Muscle layer of colon (tissue), 2 donors: ENCODE data around the gene PLIN4.

Experiments
- H3K27ac ChIP-seq: one replicate; pipeline ENCODE4 v1.7.0; 2013; ENCODE audit warnings: low read depth, mild to moderate bottlenecking, low read length, moderate library complexity
- H3K27me3 ChIP-seq, 2 donors: one replicate each; pipeline ENCODE4 v1.7.0; 2013; ENCODE audit warnings: low read length in 2 of 2, mild to moderate bottlenecking in 2 of 2; ENCODE audit not compliant: insufficient read depth in 2 of 2, control insufficient read depth in 1 of 2
- H3K36me3 ChIP-seq: one replicate; pipeline ENCODE4 v1.7.0; 2013; ENCODE audit warnings: mild to moderate bottlenecking, low read length; ENCODE audit not compliant: insufficient read depth
- H3K4me1 ChIP-seq: one replicate; pipeline ENCODE4 v1.7.0; 2013; ENCODE audit warnings: mild to moderate bottlenecking, low read length; ENCODE audit not compliant: insufficient read depth
- H3K4me3 ChIP-seq, 2 donors: one replicate each; pipeline ENCODE4 v1.7.0; 2013; ENCODE audit warnings: low read length in 2 of 2, low read depth in 1 of 2, mild to moderate bottlenecking in 1 of 2, moderate library complexity in 1 of 2
- H3K9ac ChIP-seq: one replicate; pipeline ENCODE4 v1.7.0; 2013; ENCODE audit warnings: low read length
- H3K9me3 ChIP-seq: one replicate; pipeline ENCODE4 v1.7.0; 2013; ENCODE audit warnings: mild to moderate bottlenecking, low read length
- donor health status: abdominal sarcoma.
- donor health status: Adenocarcinoma of cecum.

PLIN4 gene

DNA sequence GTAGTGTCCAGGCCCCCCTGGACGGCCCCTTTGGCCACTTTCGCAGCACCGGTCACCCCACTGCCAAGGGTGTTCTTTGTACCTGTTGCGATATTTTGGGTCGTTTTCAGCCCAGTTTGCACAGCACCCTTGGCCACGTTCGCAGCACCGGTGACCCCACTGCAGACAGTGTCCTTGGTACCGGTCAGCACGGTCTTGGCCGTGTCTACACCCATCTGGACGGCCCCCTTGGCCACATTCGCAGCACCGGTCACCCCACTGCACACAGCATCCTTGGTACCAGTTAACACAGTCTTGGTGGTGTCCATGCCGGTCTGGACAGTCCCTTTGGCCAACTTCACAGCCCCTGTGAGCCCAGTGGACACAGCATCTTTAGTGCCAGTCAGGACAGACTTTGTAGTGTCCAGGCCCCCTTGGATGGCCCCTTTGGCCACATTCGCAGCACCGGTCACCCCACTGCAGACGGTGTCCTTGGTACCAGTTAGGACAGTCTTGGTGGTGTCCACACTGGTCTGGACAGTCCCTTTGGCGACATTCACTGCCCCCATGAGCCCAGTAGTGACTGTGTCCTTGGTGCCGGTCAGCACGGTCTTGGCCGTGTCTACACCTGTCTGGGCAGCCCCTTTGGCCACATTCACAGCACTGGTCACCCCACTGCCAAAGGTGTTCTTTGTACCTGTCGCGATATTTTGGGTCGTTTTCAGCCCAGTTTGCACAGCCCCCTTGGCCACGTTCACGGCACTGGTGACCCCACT lies 6.8 kb downstream of the PLIN4 start:
- Histone ChIP-seq H3K36me3 (peaks cover 59% of the 10 kb centered on the region), H3K9ac (no peak overlapping the region), H3K27ac (no peak overlapping the region), H3K27me3 (no peaks in the 10 kb centered on the region), H3K4me3 (no peak overlapping the region), H3K9me3 (no peaks in the 10 kb centered on the region), H3K4me1 (peaks cover 31% of the 10 kb centered on the region)

DNA sequence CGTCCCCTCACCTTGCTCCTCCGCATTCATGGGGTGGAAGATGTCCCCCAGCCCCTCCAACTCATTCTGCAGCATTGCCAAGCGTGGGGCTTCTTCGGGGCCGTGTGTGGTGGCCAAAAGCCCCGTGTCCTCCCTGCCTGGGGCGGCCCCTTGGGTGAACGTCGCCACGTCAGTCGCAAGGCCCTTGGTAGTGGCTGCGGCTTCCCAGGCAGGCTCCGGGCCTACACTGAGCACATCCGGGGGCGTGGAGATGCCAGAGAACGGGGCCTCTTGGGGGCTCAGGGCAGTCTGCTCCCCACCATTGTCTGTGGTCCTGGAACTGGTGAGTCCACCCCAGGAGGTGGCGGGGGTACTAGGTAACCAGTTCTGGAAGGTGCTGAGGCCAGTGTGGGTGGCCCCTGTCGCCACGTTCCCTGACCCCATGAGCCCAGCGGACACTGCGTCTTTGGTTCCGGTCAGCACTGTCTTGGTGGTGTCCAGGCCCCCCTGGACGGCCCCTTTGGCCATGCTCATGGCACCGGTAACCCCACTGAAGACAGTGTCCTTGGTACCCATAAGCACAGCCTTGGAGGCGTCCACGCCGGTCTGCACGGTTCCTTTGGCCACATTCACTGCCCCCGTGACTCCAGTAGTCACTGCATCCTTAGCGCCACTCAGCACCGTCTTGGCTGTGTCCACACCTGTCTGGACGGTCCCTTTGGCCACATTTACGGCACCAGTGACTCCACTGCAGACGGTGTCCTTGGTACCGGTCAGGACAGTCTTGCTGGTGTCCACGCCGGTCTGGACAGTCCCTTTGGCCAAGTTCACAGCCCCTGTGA lies 7.6 kb downstream of the PLIN4 start:
- H3K27me3 ChIP-seq, result no peaks in the 10 kb centered on the region
- no peak overlapping the region for H3K4me3 ChIP-seq
- H3K9me3 ChIP-seq, result no peaks in the 10 kb centered on the region
- peaks cover 58% of the 10 kb centered on the region for H3K36me3 ChIP-seq
- no peak overlapping the region for H3K27ac ChIP-seq
- H3K4me1 ChIP-seq, result peaks cover 27% of the 10 kb centered on the region
- no peak overlapping the region for H3K9ac ChIP-seq

DNA sequence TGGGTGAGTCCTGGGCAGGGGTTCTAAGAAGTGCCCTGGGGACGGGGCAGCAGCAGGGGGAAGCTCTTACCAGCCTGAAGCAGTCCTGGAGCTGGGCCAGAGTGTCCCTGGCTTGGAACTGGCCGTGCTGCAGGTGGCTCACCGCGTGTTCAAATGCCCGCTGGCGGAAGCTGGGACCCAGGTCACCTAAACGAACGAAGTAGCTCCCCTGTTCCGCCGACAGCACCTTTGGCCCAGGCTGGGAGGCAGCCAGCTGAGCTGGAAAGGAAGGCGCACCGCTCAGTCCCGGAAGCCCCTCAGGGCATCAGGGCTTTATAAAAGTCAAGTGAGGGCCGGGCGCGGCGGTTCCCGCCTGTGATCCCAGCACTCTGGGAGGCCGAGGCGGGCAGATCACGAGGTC lies 9.6 kb downstream of the PLIN4 start:
- H3K9ac ChIP-seq, result no peak overlapping the region
- no peaks in the 10 kb centered on the region for H3K9me3 ChIP-seq
- no peaks in the 10 kb centered on the region for H3K27me3 ChIP-seq
- no peak overlapping the region for H3K4me3 ChIP-seq
- peaks cover 27% of the 10 kb centered on the region for H3K4me1 ChIP-seq
- no peak overlapping the region for H3K27ac ChIP-seq
- H3K36me3 ChIP-seq, result peaks cover 58% of the 10 kb centered on the region

DNA sequence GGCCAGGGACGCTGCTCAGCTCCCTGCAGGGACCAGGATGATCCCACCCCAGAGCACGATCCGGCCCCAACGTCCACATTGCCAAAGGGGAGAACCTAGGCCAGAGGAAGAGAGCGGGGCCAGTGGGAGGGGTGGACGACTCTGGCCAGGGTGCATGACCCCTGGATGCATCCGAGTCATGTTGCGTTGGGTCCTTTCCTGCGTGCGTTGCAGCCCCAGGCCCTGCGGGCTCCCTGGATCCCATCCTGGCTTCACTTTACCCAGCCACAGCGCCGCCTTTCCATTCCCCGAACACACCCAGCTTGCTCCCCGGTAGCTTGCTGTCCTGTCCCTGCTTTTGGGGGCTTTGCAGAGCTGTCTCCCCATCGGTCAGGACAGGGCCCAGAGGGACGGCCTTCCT lies 10.5 kb downstream of the PLIN4 start:
- H3K9ac ChIP-seq, result no peak overlapping the region
- no peaks in the 10 kb centered on the region for H3K9me3 ChIP-seq
- no peak overlapping the region for H3K4me3 ChIP-seq
- H3K4me1 ChIP-seq, result peaks cover 25% of the 10 kb centered on the region
- H3K27me3 ChIP-seq, result no peaks in the 10 kb centered on the region
- H3K27ac ChIP-seq, result no peak overlapping the region
- H3K36me3 ChIP-seq, result peaks cover 50% of the 10 kb centered on the region

DNA sequence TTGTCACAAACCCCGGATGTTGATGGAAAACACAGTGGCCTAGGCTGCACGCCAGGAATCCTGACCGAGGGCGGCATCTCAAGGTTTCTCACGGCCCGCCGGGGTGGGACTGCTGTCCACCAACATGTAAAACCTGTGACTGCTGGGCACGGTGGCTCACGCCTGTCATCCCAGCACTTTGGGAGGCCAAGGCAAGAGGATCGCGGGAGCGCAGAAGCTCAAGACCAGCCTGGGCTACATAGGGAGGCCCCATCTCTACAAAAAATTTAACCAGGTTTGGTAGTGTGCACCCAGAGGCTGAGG lies 11.2 kb downstream of the PLIN4 start:
- no peak overlapping the region for H3K27ac ChIP-seq
- H3K36me3 ChIP-seq, result peaks cover 48% of the 10 kb centered on the region
- no peak overlapping the region for H3K4me3 ChIP-seq
- no peaks in the 10 kb centered on the region for H3K9me3 ChIP-seq
- peaks cover 25% of the 10 kb centered on the region for H3K4me1 ChIP-seq
- H3K27me3 ChIP-seq, result no peaks in the 10 kb centered on the region
- H3K9ac ChIP-seq, result no peak overlapping the region

DNA sequence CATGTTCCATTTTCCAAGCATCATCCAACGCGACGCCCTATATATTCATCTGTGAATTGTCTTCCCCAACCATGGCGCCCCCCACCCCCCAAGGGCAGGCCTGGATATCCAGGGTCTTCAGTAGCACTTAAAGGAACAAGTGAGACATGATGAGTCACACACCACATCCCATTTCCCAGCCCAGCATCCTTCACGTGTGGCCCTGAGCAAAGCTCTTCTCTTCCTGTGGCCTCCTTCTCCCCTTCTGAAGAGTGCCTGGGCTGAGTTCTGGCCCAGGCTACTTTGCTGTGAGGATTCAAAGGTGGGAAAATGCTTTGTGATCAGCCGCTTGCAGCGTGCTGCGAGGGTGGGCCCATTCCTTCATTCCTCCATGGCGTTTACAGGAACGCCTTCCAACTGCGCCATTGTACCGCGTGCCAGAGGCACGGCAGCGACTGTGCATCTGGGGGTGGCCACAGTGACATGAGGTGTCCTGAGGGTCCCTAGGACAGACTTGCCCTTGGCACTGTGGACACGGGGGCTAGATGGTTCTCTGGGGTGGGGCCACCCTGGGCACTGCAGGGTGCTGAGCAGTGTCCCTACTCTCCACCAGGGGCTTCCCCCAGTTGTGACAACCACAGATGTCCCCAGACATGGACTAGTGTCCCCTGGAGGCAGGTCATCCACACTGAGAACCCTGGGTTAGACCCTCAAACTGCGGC lies 11.7 kb downstream of the PLIN4 start:
- Histone ChIP-seq H3K27ac (no peak overlapping the region), H3K9ac (no peak overlapping the region), H3K36me3 (peaks cover 43% of the 10 kb centered on the region), H3K4me3 (no peak overlapping the region), H3K27me3 (no peaks in the 10 kb centered on the region), H3K9me3 (no peaks in the 10 kb centered on the region), H3K4me1 (peaks cover 25% of the 10 kb centered on the region)

DNA sequence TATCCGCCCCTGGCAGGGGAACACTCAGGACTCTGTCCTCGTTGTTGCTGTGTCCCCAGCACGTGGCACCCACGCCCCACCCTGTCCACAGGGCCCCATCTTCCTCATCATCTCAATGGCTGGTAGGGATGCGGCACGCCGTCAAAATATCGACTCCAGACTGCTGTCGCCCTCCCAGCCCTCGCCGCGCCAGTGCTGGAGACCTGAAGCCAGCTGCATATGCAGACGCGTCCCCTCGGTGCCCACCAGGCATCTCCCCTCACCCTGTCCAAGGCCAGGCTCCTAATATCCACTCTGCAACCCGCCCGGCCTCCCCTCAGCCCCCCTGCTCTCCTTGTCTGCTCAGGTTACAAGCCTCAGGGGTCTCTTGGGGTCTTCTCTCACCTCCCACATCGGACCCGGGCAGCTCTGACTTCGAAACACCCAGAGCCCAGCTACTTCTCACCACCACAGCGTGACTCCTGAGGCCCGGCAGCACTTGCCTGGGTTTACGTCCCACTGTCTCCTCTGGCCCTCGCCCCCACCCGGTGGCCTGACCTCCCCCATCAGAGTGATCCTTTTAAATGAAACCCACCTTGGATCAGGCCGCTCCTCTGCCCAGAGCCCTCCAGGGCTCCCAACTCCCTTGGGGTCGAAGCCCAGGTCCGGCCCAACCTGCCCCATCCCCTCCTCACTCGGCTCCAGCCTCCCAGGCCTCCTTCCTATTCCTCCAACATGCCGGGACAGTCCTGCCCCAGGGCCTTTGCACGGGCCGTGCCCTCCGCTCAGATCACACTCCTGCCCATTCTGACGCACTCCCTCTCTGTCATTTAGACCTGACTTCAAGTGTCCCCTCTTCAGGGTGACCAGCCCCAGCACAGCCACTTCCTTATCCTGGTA lies 12.5 kb downstream of the PLIN4 start:
- H3K27me3 ChIP-seq, result no peaks in the 10 kb centered on the region
- H3K9me3 ChIP-seq, result no peaks in the 10 kb centered on the region
- no peak overlapping the region for H3K27ac ChIP-seq
- H3K4me1 ChIP-seq, result peaks cover 25% of the 10 kb centered on the region
- peaks cover 43% of the 10 kb centered on the region for H3K36me3 ChIP-seq
- H3K9ac ChIP-seq, result no peak overlapping the region
- no peak overlapping the region for H3K4me3 ChIP-seq

DNA sequence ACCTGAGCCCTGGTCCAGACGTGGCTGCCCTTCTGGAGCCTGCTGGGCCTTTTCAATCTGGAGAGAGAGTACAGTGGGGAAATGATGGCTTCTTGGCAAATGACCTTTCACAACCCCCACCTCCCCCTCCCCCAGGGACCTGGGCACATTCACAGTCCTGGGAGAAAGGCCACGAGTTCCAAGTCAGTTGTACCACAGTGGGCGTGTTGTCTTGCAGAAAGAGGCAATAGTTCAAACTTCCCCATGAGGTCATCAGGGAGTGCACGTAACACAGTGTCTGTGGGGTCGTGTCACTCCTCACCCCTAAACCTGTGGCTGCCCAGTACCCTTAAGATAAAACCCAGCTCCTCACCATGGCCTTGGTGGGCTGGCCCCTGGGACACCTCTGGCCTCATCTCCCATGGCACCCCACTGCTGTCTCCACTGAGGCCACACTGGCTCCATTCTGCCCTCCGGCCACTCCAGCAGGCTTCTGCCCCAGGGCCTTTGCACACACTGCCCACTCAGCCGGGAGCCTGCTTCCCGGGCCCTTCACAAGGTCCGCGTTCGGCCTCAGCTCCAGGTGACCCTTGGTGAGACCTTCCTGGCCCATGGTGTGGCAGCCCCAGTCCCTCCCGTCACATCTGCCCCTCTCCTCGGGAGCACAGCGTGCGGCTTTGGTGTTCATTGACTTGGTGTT lies 13.3 kb downstream of the PLIN4 start:
- peaks cover 25% of the 10 kb centered on the region for H3K4me1 ChIP-seq
- H3K27me3 ChIP-seq, result no peaks in the 10 kb centered on the region
- no peaks in the 10 kb centered on the region for H3K9me3 ChIP-seq
- H3K4me3 ChIP-seq, result no peak overlapping the region
- no peak overlapping the region for H3K27ac ChIP-seq
- no peak overlapping the region for H3K9ac ChIP-seq
- peaks cover 46% of the 10 kb centered on the region for H3K36me3 ChIP-seq

DNA sequence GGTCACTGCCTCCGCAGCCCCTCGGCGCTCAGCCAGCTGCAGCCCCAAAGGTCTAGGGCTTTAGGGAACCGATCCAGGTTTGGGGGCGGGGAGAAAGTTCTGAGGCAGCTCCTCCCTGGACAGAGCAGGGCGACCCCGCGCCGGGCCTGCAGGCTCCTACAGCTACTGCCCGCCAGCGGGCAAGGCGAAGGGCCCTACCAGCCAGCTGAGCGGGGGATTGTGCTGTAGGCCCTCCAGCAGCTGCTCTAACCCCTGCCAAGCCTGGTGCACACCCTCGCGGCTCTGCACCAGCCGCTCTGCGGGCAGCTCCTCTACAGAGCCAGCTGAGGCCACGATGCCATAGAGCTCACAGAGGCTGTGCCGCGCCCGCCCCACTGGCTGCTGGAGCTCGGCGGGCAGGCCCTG lies 14.0 kb downstream of the PLIN4 start:
- Histone ChIP-seq H3K4me3 (no peak overlapping the region), H3K36me3 (peaks cover 46% of the 10 kb centered on the region), H3K9ac (no peak overlapping the region), H3K4me1 (peaks cover 25% of the 10 kb centered on the region), H3K27ac (no peak overlapping the region), H3K27me3 (no peaks in the 10 kb centered on the region), H3K9me3 (no peaks in the 10 kb centered on the region)

DNA sequence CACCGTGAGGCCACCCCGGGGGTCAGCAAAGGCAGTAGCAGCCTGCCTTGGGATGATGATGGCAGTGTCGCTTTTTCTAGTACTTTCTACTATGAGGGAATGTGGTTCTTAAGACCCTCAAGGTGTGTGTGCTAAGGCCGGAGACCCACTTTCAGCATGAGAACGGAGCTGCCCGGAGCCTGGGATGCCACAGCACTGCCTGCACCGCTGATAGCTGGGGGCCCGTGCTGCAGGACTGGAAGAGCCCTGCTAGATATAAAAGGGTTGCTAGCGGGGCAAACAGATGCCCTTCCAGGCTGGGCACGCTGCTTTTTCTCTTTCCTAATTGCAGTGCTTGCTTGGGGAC lies 14.5 kb downstream of the PLIN4 start:
- Histone ChIP-seq H3K27me3 (no peaks in the 10 kb centered on the region), H3K27ac (peak overlapping the region; percentile 23), H3K9me3 (no peaks in the 10 kb centered on the region), H3K4me1 (peaks cover 25% of the 10 kb centered on the region), H3K36me3 (peaks cover 47% of the 10 kb centered on the region), H3K4me3 (no peak overlapping the region), H3K9ac (no peak overlapping the region)
